ENCODE data around the gene ATP5F1C.

The ATP5F1C gene

GRCh38 chr10:7853226-7853842, 65.4 kb downstream of the ATP5F1C start:
- DNase-seq (ENCODE audit: low spot score) = no peak

- DNase-seq (ENCODE audit: low spot score) = no peak
Measured at GRCh38 chr10:7853890-7854289, 65.9 kb downstream of the ATP5F1C start.

- no peak for DNase-seq (ENCODE audit: low spot score)
Measured at GRCh38 chr10:7855205-7855604, 67.2 kb downstream of the ATP5F1C start.

GRCh38 chr10:7856678-7857077, 68.7 kb downstream of the ATP5F1C start:
- DNase-seq (ENCODE audit: low spot score) = no peak

- DNase-seq (ENCODE audit: low spot score) = no peak
Measured at GRCh38 chr10:7857262-7857661, 69.3 kb downstream of the ATP5F1C start.
